Ovary (tissue), 3 donors: Measurements from ENCODE around the gene NAA10.

Experiments used
- EP300 ChIP-seq: sonication (generic); formaldehyde crosslinking; IDR thresholded peaks from one replicate; pipeline ENCODE4 v1.6.1; 2017; ENCODE audit warnings: antibody characterized with exemption
- POLR2A ChIP-seq: fragments of 450-650 bp; IDR thresholded peaks from one replicate; pipeline ENCODE4 v1.6.1; 2017; ENCODE audit warnings: antibody characterized with exemption, mild to moderate bottlenecking, moderate library complexity
- TF ChIP-seq, protein P1 (sequence below), 3 donors: fragments of 450-650 bp in 2 of 3; fragments of 200-600 bp in 1 of 3; IDR thresholded peaks; one replicate each; pipeline versions ENCODE4 v1.5.1 to v1.8.0; 2016 to 2022; ENCODE audit warnings: antibody characterized with exemption in 3 of 3, mild to moderate bottlenecking in 1 of 3
- donor health status: DM: no; HTN: no; CAD: no.

GRCh38 chrX:153941336-153942252, 6.8 kb upstream of the NAA10 start:
- TF ChIP-seq POLR2A (no peak), EP300 (no peak)
- TF ChIP-seq, protein P1, sequence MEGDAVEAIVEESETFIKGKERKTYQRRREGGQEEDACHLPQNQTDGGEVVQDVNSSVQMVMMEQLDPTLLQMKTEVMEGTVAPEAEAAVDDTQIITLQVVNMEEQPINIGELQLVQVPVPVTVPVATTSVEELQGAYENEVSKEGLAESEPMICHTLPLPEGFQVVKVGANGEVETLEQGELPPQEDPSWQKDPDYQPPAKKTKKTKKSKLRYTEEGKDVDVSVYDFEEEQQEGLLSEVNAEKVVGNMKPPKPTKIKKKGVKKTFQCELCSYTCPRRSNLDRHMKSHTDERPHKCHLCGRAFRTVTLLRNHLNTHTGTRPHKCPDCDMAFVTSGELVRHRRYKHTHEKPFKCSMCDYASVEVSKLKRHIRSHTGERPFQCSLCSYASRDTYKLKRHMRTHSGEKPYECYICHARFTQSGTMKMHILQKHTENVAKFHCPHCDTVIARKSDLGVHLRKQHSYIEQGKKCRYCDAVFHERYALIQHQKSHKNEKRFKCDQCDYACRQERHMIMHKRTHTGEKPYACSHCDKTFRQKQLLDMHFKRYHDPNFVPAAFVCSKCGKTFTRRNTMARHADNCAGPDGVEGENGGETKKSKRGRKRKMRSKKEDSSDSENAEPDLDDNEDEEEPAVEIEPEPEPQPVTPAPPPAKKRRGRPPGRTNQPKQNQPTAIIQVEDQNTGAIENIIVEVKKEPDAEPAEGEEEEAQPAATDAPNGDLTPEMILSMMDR (IDR thresholded peaks at IDR 0.05) = no peak
